A549 (cell line): ENCODE measurements around the gene CARS1. TPM values are rescaled to one million over a fixed set of nuclear protein-coding genes. Genes with fewer than 3 reads are reported as not detected.

Experiments
- ATAC-seq, 2 experiments: fragments of 200-7000 bp in 1 of 2; fragments of >200 bp in 1 of 2; cut with Nextera tagmentation in 1 of 2; cut with Tn5 transposase in 1 of 2; 3 replicates each; pipeline versions ENCODE4 v1.8.0 to v1.9.1; 2018 to 2020; ENCODE audit warnings: mild to moderate bottlenecking in 1 of 2, moderate library complexity in 1 of 2
- CTCF ChIA-PET: fragments of 300-600 bp; sonication (Branson Sonifier 250); formaldehyde crosslinking; extraction: SDS; loops from one replicate; lab custom pipeline; 2021; ENCODE audit warnings: antibody characterized with exemption, inconsistent platforms; lab: Yijun Ruan, JAX
- POLR2A ChIA-PET: fragments of 350-600 bp; formaldehyde crosslinking; extraction: SDS; loops from one replicate; lab custom pipeline; 2021; ENCODE audit warnings: antibody characterized with exemption, inconsistent platforms; lab: Yijun Ruan, JAX
- DNase-seq, 2 experiments: peaks; one replicate each; pipeline versions ENCODE4 v3.0.0 to v3.0.0-alpha.2; 2011 to 2016; ENCODE audit warnings: low read depth in 1 of 2, low spot score in 1 of 2
- FAIRE-seq: peaks from 2 replicates; lab custom pipeline; 2011; peaks lifted over from hg19 to GRCh38; lab: Jason Lieb, UNC
- H3K27ac ChIP-seq, 2 experiments: fragments of >200 bp; sonication (Bioruptor Twin); formaldehyde crosslinking; 3 replicates each; pipeline ENCODE4 v1.5.1; 2016 to 2017
- H3K4me1 ChIP-seq: fragments of >200 bp; sonication (Bioruptor Twin); formaldehyde crosslinking; 3 replicates; pipeline ENCODE4 v1.6.1; 2016
- H3K4me2 ChIP-seq: fragments of >200 bp; sonication (Bioruptor Twin); formaldehyde crosslinking; 3 replicates; pipeline ENCODE4 v1.6.1; 2016
- H3K4me3 ChIP-seq: fragments of >200 bp; sonication (Bioruptor Twin); formaldehyde crosslinking; 3 replicates; pipeline ENCODE4 v1.5.1; 2016
- H3K9me3 ChIP-seq: fragments of >200 bp; sonication (Bioruptor Twin); formaldehyde crosslinking; 3 replicates; pipeline ENCODE4 v1.6.1; 2016
- BCL3 ChIP-seq: fragments of >200 bp; sonication (Bioruptor Twin); formaldehyde crosslinking; IDR thresholded peaks from 3 replicates; pipeline ENCODE4 v1.6.1; 2016
- CBX8 ChIP-seq: fragments of 200-600 bp; sonication (generic); IDR thresholded peaks from 2 replicates; pipeline ENCODE4 v1.6.1; 2016
- CEBPB ChIP-seq, 2 experiments: fragments of >200 bp in 1 of 2; sonication (Bioruptor Twin) in 1 of 2; formaldehyde crosslinking in 1 of 2; IDR thresholded peaks; 2 replicates each; pipeline ENCODE4 v1.6.1; 2012 to 2016
- CHD4 ChIP-seq: fragments of 200-600 bp; sonication (generic); IDR thresholded peaks from 2 replicates; pipeline ENCODE4 v1.6.1; 2016; ENCODE audit warnings: antibody characterized with exemption, mild to moderate bottlenecking, borderline replicate concordance
- EHMT2 ChIP-seq: fragments of 200-600 bp; sonication (generic); IDR thresholded peaks from 2 replicates; pipeline ENCODE4 v1.6.1; 2016; ENCODE audit warnings: antibody characterized with exemption, low read depth, mild to moderate bottlenecking, moderate library complexity
- ELK1 ChIP-seq: fragments of 150-350 bp; IDR thresholded peaks from 2 replicates; pipeline ENCODE4 v1.6.1; 2014; ENCODE audit warnings: low read depth, mild to moderate bottlenecking, low read length
- FOSL2 ChIP-seq, 2 experiments: fragments of 450-650 bp in 1 of 2; fragments of >200 bp in 1 of 2; sonication (Bioruptor Twin) in 1 of 2; formaldehyde crosslinking; IDR thresholded peaks; 2 replicates each; pipeline versions ENCODE4 v1.5.0 to v1.6.1; 2016 to 2020; ENCODE audit warnings: mild to moderate bottlenecking in 1 of 2, moderate library complexity in 1 of 2
- FOXS1 ChIP-seq: fragments of 250-450 bp; sonication (Bioruptor Pico); IDR thresholded peaks from 2 replicates; pipeline ENCODE4 v1.5.0; 2020; ENCODE audit warnings: mild to moderate bottlenecking, moderate library complexity
- HEYL ChIP-seq: fragments of 250-450 bp; sonication (Bioruptor Pico); IDR thresholded peaks from 2 replicates; pipeline ENCODE4 v1.8.0; 2021; ENCODE audit warnings: mild to moderate bottlenecking, moderate library complexity
- HOXA7 ChIP-seq: fragments of 250-450 bp; sonication (Bioruptor Pico); IDR thresholded peaks from 2 replicates; pipeline ENCODE4 v1.5.0; 2020; ENCODE audit warnings: mild to moderate bottlenecking, moderate library complexity
- HOXB13 ChIP-seq: fragments of 250-450 bp; sonication (Bioruptor Pico); IDR thresholded peaks from 2 replicates; pipeline ENCODE4 v1.5.0; 2020; ENCODE audit warnings: low read depth, mild to moderate bottlenecking, moderate library complexity
- HOXB5 ChIP-seq: fragments of 250-450 bp; sonication (Bioruptor Pico); IDR thresholded peaks from 2 replicates; pipeline ENCODE4 v1.5.0; 2020; ENCODE audit warnings: mild to moderate bottlenecking, moderate library complexity
- JUN ChIP-seq, 2 experiments: fragments of >200 bp; sonication (Bioruptor Twin); formaldehyde crosslinking; IDR thresholded peaks; 2 replicates in 1 of 2; 3 replicates in 1 of 2; pipeline ENCODE4 v1.6.1; 2016 to 2017
- JUNB ChIP-seq: fragments of >200 bp; sonication (Bioruptor Twin); formaldehyde crosslinking; IDR thresholded peaks from 2 replicates; pipeline ENCODE4 v1.6.1; 2016
- MAFK ChIP-seq: fragments of 450-650 bp; IDR thresholded peaks from 2 replicates; pipeline ENCODE4 v1.6.1; 2014; ENCODE audit not compliant: partially characterized antibody
- MAZ ChIP-seq: fragments of 150-350 bp; IDR thresholded peaks from 2 replicates; pipeline ENCODE4 v1.6.1; 2014; ENCODE audit warnings: antibody characterized with exemption, low read depth, low read length, borderline replicate concordance
- NFE2L2 ChIP-seq: fragments of 150-350 bp; conservative IDR thresholded peaks from 2 replicates; pipeline ENCODE4 v1.6.1; 2014; ENCODE audit warnings: low read length
- PHF8 ChIP-seq: fragments of 200-600 bp; sonication (generic); IDR thresholded peaks from 2 replicates; pipeline ENCODE4 v1.6.1; 2016; ENCODE audit warnings: low read depth, mild to moderate bottlenecking, antibody characterized with exemption, moderate library complexity, borderline replicate concordance
- POLR2A ChIP-seq: IDR thresholded peaks from 2 replicates; pipeline ENCODE4 v1.6.1; 2012; ENCODE audit warnings: mild to moderate bottlenecking, low read length
- RARB ChIP-seq: fragments of 250-450 bp; sonication (Bioruptor Pico); IDR thresholded peaks from 2 replicates; pipeline ENCODE4 v1.8.0; 2021; ENCODE audit warnings: mild to moderate bottlenecking, moderate library complexity
- RNF2 ChIP-seq: fragments of 200-600 bp; sonication (generic); IDR thresholded peaks from 2 replicates; pipeline ENCODE4 v1.6.1; 2016; ENCODE audit warnings: low read depth, mild to moderate bottlenecking, antibody characterized with exemption, moderate library complexity, borderline replicate concordance
- WGBS: methylation state at CpG from one replicate; pipeline ENCODE4 v1.1.6; 2017; ENCODE audit errors: missing lambda C conversion rate; 5-methylcytosine and 5-hydroxymethylcytosine counted together
- polyA plus RNA-seq, 4 experiments: library from polyadenylated mRNA; depleted of rRNA in 3 of 4; stranded (reverse); fragments of >200 nt; fragmentation: RNase III in 1 of 4; extraction: RNeasy Plus Mini Kit Qiagen cat#74134 plus additional on column Dnase treatment in 1 of 4; gene quantifications; 2 replicates in 3 of 4; 3 replicates in 1 of 4; pipeline ENCODE4 v1.2.3, GENCODE V29; 2011 to 2017

Gene CARS1
- polyA plus RNA-seq, 2 of the 4 experiments (the other 2 are of a cell fraction), result 52.7 to 130 TPM

GRCh38 chr11:2982214-2982613 is 75.0 kb downstream of the CARS1 start:
- CTCF ChIA-PET, result interaction anchor here (1.1 to 1.2 kb wide), 2 partner anchors 55 to 110 kb away, joined by 4 read pairs; no protein-coding TSS in a partner anchor
- H3K27ac ChIP-seq, result no peak overlapping the region
- H3K4me3 ChIP-seq, result no peak overlapping the region
- POLR2A ChIA-PET, result interaction anchor here (0.8 kb wide), 1 partner anchor 53 kb away, joined by 3 read pairs; the partner anchor contains the start of gene PHLDA2
- H3K4me1 ChIP-seq, result no peaks in the 10 kb centered on the region
- ATAC-seq (no peak), DNase-seq (no peak), FAIRE-seq (no peak)
- no peak overlapping the region for H3K4me2 ChIP-seq
- no peaks in the 10 kb centered on the region for H3K9me3 ChIP-seq
- TF ChIP-seq MAFK (no peak), HOXB13 (CRISPR knock-in tag) (no peak), CBX8 (no peak), JUN (IDR thresholded peaks at IDR 0.05) (no peak), ELK1 (no peak), FOSL2 (IDR thresholded peaks at IDR 0.05) (no peak), FOSL2 (CRISPR knock-in tag; IDR thresholded peaks at IDR 0.05) (no peak)
- TF ChIP-seq, all 56 proteins: peak for 0
- WGBS, result 78% methylated on average over 2 of the region's 2 CpGs

GRCh38 chr11:2981130-2981529 is 76.1 kb downstream of the CARS1 start:
- WGBS, result 91% methylated on average over 8 of the region's 8 CpGs
- POLR2A ChIA-PET, result interaction anchor here (1.0 kb wide), 1 partner anchor 11 kb away, joined by 3 read pairs; the partner anchor contains the start of gene NAP1L4
- CTCF ChIA-PET, result no interaction called here

GRCh38 chr11:2980168-2980840 is 76.9 kb downstream of the CARS1 start:
- DNase-seq (no peak), FAIRE-seq (no peak), ATAC-seq (no peak)
- 86% methylated on average over 6 of the region's 6 CpGs for WGBS
- POLR2A ChIA-PET, result interaction anchor here (1.0 kb wide), 1 partner anchor 12 kb away, joined by 3 read pairs; the partner anchor contains the start of gene NAP1L4
- H3K4me3 ChIP-seq, result no peak overlapping the region
- no peak overlapping the region for H3K27ac ChIP-seq
- peak in 1 of 2 experiments; percentile 15; a peak in 1 of 4 replicates for TF ChIP-seq CEBPB (IDR thresholded peaks at IDR 0.05)
- no peak for TF ChIP-seq BCL3
- no peaks in the 10 kb centered on the region for H3K4me1 ChIP-seq
- CTCF ChIA-PET, result no interaction called here
- H3K4me2 ChIP-seq, result no peak overlapping the region
- no peaks in the 10 kb centered on the region for H3K9me3 ChIP-seq

More at GRCh38 chr11:2981130-2981529, 76.1 kb downstream of the CARS1 start:
- Histone ChIP-seq H3K4me2 (no peak overlapping the region), H3K4me1 (no peaks in the 10 kb centered on the region), H3K4me3 (no peak overlapping the region), H3K9me3 (no peaks in the 10 kb centered on the region), H3K27ac (no peak overlapping the region)
- no peak for ATAC-seq
- no peak for DNase-seq
- FAIRE-seq, result no peak
- TF ChIP-seq NFE2L2 (no peak), BCL3 (no peak), HOXB5 (no peak), FOXS1 (CRISPR knock-in tag) (no peak), EHMT2 (no peak), RNF2 (no peak), CHD4 (no peak), PHF8 (no peak), RARB (CRISPR knock-in tag) (no peak), CBX8 (no peak), MAZ (no peak), JUNB (no peak), HOXA7 (no peak), HEYL (no peak), POLR2A (no peak)
